ENCODE measurements around the gene CNTN5. TPM values are rescaled to one million over a fixed set of nuclear protein-coding genes. Genes with fewer than 3 reads are reported as not detected.

The CNTN5 gene
- total RNA-seq, 1 experiment from 2014 or later: not detected

DNA sequence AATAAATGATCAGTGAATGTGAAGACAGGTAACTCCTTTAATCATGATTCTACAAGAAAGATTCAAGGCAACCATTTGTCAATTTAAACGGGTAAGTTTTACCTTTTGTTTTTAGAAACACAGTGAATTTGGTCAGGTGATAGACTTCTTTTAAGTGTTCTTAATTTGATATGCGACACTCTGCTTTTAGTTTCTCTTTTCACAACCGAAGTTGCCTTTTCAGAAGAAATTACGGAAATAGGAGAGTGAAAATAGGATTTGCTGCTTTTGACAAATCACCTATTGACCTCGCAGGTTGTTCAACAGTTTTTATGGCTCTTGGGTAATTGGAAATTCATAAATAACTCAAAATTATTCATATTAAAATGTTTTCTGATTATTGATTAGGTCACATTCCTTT is 142.1 kb downstream of the CNTN5 start:
- no TSS peak for BruUV-seq (replicated peaks)
- TF ChIP-seq, protein P1, sequence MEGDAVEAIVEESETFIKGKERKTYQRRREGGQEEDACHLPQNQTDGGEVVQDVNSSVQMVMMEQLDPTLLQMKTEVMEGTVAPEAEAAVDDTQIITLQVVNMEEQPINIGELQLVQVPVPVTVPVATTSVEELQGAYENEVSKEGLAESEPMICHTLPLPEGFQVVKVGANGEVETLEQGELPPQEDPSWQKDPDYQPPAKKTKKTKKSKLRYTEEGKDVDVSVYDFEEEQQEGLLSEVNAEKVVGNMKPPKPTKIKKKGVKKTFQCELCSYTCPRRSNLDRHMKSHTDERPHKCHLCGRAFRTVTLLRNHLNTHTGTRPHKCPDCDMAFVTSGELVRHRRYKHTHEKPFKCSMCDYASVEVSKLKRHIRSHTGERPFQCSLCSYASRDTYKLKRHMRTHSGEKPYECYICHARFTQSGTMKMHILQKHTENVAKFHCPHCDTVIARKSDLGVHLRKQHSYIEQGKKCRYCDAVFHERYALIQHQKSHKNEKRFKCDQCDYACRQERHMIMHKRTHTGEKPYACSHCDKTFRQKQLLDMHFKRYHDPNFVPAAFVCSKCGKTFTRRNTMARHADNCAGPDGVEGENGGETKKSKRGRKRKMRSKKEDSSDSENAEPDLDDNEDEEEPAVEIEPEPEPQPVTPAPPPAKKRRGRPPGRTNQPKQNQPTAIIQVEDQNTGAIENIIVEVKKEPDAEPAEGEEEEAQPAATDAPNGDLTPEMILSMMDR (IDR thresholded peaks at IDR 0.05; ENCODE audit: unreplicated experiment): no peak
- H3K4me1 Mint-ChIP-seq (ENCODE audit: insufficient read depth, unreplicated experiment): no peaks in the 10 kb centered on the region
- no peaks in the 10 kb centered on the region for H3K9me3 Mint-ChIP-seq (ENCODE audit: unreplicated experiment)
- CTCF ChIA-PET: no interaction called here
- H3K27ac Mint-ChIP-seq (ENCODE audit: low read depth, unreplicated experiment): no peak overlapping the region
- intact Hi-C loops (cut with micrococcal nuclease): no loop called here
- DNase-seq (ENCODE audit: unreplicated experiment): no peak
- H3K27me3 Mint-ChIP-seq (ENCODE audit: insufficient read depth, unreplicated experiment): peaks cover 56% of the 10 kb centered on the region
- POLR2A ChIA-PET: no interaction called here
- H3K4me3 Mint-ChIP-seq (ENCODE audit: unreplicated experiment): no peak overlapping the region
- H3K36me3 Mint-ChIP-seq (ENCODE audit: insufficient read depth, unreplicated experiment): no peaks in the 10 kb centered on the region

DNA sequence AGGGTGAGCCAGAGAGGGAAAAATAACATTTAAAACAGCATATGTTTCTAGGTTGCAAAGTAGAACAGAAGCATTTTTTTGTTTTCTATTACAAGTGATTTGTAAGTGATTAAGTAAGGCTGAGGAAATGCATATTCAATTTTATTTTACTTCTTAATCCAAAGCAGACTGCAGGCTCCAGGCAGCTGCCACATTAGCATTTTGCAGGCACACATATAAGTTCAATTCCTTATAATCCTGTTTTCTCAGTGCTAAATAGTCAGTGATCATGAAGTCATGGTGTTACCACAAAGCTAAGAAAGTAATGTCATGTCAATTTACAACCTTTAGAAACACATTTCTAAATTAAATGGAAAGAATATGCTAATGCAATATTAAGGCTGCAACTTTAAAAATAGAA is 149.8 kb downstream of the CNTN5 start:
- no TSS peak for BruUV-seq (replicated peaks)
- Mint-ChIP-seq H3K4me3 (ENCODE audit: unreplicated experiment) (no peak overlapping the region), H3K27me3 (ENCODE audit: insufficient read depth, unreplicated experiment) (peaks cover 58% of the 10 kb centered on the region), H3K27ac (ENCODE audit: low read depth, unreplicated experiment) (no peak overlapping the region), H3K4me1 (ENCODE audit: insufficient read depth, unreplicated experiment) (no peaks in the 10 kb centered on the region), H3K36me3 (ENCODE audit: insufficient read depth, unreplicated experiment) (no peaks in the 10 kb centered on the region), H3K9me3 (ENCODE audit: unreplicated experiment) (no peaks in the 10 kb centered on the region)
- DNase-seq (ENCODE audit: unreplicated experiment): no peak
- ChIA-PET CTCF (interaction anchor here (0.6 kb wide), 1 partner anchor 358 kb away, joined by 5 read pairs; no protein-coding TSS in a partner anchor), POLR2A (no interaction called here)
- TF ChIP-seq, protein P1 (IDR thresholded peaks at IDR 0.05; ENCODE audit: unreplicated experiment): no peak
- intact Hi-C loops (cut with micrococcal nuclease): no loop called here

DNA sequence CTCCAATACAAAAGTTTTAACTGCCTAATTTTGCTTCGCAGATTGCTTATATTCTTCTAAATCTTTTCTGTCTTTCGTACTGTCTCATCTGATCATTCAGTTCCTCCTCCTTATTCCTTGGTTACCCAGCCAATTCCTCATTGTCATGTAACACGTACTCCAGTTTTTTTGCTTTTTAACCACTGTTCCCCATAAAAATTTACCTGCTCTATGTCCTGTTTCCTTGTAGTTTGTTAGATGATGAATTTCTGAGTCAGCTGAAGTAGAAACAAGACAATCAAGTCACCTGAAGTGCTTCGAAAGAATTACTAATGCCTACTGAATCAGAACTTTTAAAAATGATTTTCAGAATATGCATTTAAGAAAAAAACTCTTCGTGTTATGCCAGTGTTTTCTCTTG is 150.6 kb downstream of the CNTN5 start:
- H3K4me1 Mint-ChIP-seq (ENCODE audit: insufficient read depth, unreplicated experiment): no peaks in the 10 kb centered on the region
- DNase-seq (ENCODE audit: unreplicated experiment): no peak

DNA sequence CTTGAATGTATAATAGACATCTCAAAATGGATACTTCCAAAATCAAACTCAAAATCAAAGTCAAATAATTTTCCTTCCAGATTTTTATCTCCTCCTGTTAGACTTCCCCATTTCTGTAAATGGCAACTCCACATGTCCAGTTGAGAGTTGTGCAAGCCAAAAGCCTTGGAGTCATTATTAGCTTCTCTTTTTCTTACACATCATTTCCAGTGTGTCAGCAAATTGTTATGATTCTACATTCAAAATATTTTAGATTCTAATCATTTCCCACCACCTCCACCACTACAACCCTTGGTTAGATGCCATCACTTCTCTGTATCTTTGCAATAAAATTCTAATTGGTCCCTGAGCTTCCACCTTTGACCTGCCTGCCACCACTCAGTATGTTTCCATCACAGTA is 155.7 kb downstream of the CNTN5 start:
- no TSS peak for BruUV-seq (replicated peaks)
- no peak overlapping the region for H3K27ac Mint-ChIP-seq (ENCODE audit: low read depth, unreplicated experiment)
- TF ChIP-seq, protein P1 (IDR thresholded peaks at IDR 0.05; ENCODE audit: unreplicated experiment): no peak

More for the DNA sequence above, 150.6 kb downstream of the CNTN5 start:
- Mint-ChIP-seq H3K9me3 (ENCODE audit: unreplicated experiment) (no peaks in the 10 kb centered on the region), H3K36me3 (ENCODE audit: insufficient read depth, unreplicated experiment) (no peaks in the 10 kb centered on the region), H3K27me3 (ENCODE audit: insufficient read depth, unreplicated experiment) (peaks cover 58% of the 10 kb centered on the region), H3K4me3 (ENCODE audit: unreplicated experiment) (no peak overlapping the region), H3K27ac (ENCODE audit: low read depth, unreplicated experiment) (no peak overlapping the region)
- ChIA-PET POLR2A (no interaction called here), CTCF (no interaction called here)
- BruUV-seq (replicated peaks): no TSS peak
- TF ChIP-seq, protein P1 (IDR thresholded peaks at IDR 0.05; ENCODE audit: unreplicated experiment): no peak
- intact Hi-C loops (cut with micrococcal nuclease): no loop called here

More for the DNA sequence above, 155.7 kb downstream of the CNTN5 start:
- DNase-seq (ENCODE audit: unreplicated experiment): no peak
- ChIA-PET POLR2A (no interaction called here), CTCF (no interaction called here)
- Mint-ChIP-seq H3K36me3 (ENCODE audit: insufficient read depth, unreplicated experiment) (no peaks in the 10 kb centered on the region), H3K4me3 (ENCODE audit: unreplicated experiment) (no peak overlapping the region), H3K27me3 (ENCODE audit: insufficient read depth, unreplicated experiment) (peaks cover 73% of the 10 kb centered on the region), H3K4me1 (ENCODE audit: insufficient read depth, unreplicated experiment) (no peaks in the 10 kb centered on the region), H3K9me3 (ENCODE audit: unreplicated experiment) (no peaks in the 10 kb centered on the region)
- intact Hi-C loops (cut with micrococcal nuclease): no loop called here

All from MCF 10A (cell line).